Right atrium auricular region (tissue), 2 donors: Measurements from ENCODE around the gene BCAR3. TPM values are rescaled to one million over a fixed set of nuclear protein-coding genes. Genes with fewer than 3 reads are reported as not detected.

Source experiments
- total RNA-seq, 2 donors: library from RNA; depleted of rRNA; stranded (reverse); fragments of >200 nt; gene quantifications; one replicate each; pipeline ENCODE4 v1.1.0, GENCODE V29; 2016

The BCAR3 gene
- total RNA-seq, 2 donors from 2014 or later: 12.7 to 19.3 TPM

Other genes with a start within 250 kb of the BCAR3 start
- gene FNBP1L, start 233.7 kb downstream of the BCAR3 start, total RNA-seq: 10 to 100 TPM; 13.9 to 17.8 TPM
- 10 to 100 TPM; 19.7 to 24.7 TPM for gene DNTTIP2, start 197.4 kb upstream of the BCAR3 start, total RNA-seq
- 1 to 10 TPM; 7.5 to 8.5 TPM for gene GCLM, start 227.6 kb upstream of the BCAR3 start, total RNA-seq